ENCODE data around the gene BACH2. TPM values are rescaled to one million over a fixed set of nuclear protein-coding genes. Genes with fewer than 3 reads are reported as not detected.

Gene BACH2
- total and polyA plus RNA-seq, 2 of the 8 experiments (the other 6 are each of a cell fraction or from before 2014, with no cell fraction given): 1.9 to 5.9 TPM

- H3K79me2 ChIP-seq (ENCODE audit: control insufficient read depth in 1 of 2, insufficient read depth in 2 of 2, low read length in 2 of 2): no peaks in the 10 kb centered on the region
- H2BK5ac ChIP-seq (ENCODE audit: low read depth, low read length): no peak overlapping the region
- no peaks in the 10 kb centered on the region for H3K9me3 ChIP-seq (ENCODE audit: insufficient read depth in 2 of 2, low read depth in 1 of 2, low read length in 1 of 2)
- H4K8ac ChIP-seq (ENCODE audit: extremely low read depth, insufficient read depth, low read length): no peak overlapping the region
- DNase-seq (ENCODE audit: low read depth in 1 of 2, low spot score in 2 of 2): no peak
- H3K9ac ChIP-seq (replicated peaks in 1 of 4; ENCODE audit: extremely low read depth in 1 of 4, low read depth in 3 of 4, low read length in 3 of 4): no peak overlapping the region
- H3K27me3 ChIP-seq (replicated peaks in 1 of 4; ENCODE audit: control insufficient read depth in 3 of 4, extremely low read depth in 1 of 4, insufficient read depth in 3 of 4, low read length in 3 of 4): no peaks in the 10 kb centered on the region
- no peak overlapping the region for H2AK5ac ChIP-seq (ENCODE audit: low read depth, low read length)
- H3K79me1 ChIP-seq (ENCODE audit: low read depth, low read length): no peaks in the 10 kb centered on the region
- no peak overlapping the region for H4K91ac ChIP-seq (replicated peaks; ENCODE audit: insufficient read length, low read length)
- CTCF ChIA-PET (ENCODE audit: partially characterized antibody): interaction anchor here (0.7 to 1.9 kb wide), 6 partner anchors 12 to 419 kb away, joined by 3 to 6 read pairs (median 4); no protein-coding TSS in a partner anchor
- no peaks in the 10 kb centered on the region for H3K4me1 ChIP-seq (replicated peaks in 1 of 4; ENCODE audit: control insufficient read depth in 3 of 4, insufficient read depth in 4 of 4, low read length in 3 of 4)
- H3K27ac ChIP-seq (ENCODE audit: low read depth, low read length): no peak overlapping the region
- POLR2A ChIA-PET (ENCODE audit: partially characterized antibody): interaction anchor here (2.0 kb wide), 1 partner anchor 18 kb away, joined by 4 read pairs; no protein-coding TSS in a partner anchor
- H2BK120ac ChIP-seq (replicated peaks; ENCODE audit: low read depth, low read length): no peak overlapping the region
- 91% methylated on average over 3 of the region's 3 CpGs; no CpG with 5 or more reads in 1 of the 2 experiments for WGBS, 2 experiments (ENCODE audit: extremely low coverage in 1 of 2, insufficient coverage in 1 of 2, insufficient read length in 1 of 2, insufficient replicate concordance in 2 of 2, low coverage in 1 of 2, low lambda C conversion rate in 2 of 2, missing lambda C conversion rate in 1 of 2)
- H3K36me3 ChIP-seq (ENCODE audit: control insufficient read depth in 2 of 4, insufficient read depth in 4 of 4, low read length in 3 of 4): no peaks in the 10 kb centered on the region
- H3K14ac ChIP-seq (ENCODE audit: insufficient read length): no peak overlapping the region
- no peak overlapping the region for H3K18ac ChIP-seq (ENCODE audit: extremely low read depth, low read length)
- H2BK15ac ChIP-seq (ENCODE audit: low read length): no peak overlapping the region
- H3K4ac ChIP-seq (replicated peaks; ENCODE audit: insufficient read length, low read depth, low read length): no peak overlapping the region
- no peak overlapping the region for H2AFZ ChIP-seq (ENCODE audit: low read length)
- no peak overlapping the region for H3K56ac ChIP-seq (replicated peaks; ENCODE audit: insufficient read length, low read depth, low read length)
- no peak overlapping the region for H2BK20ac ChIP-seq (ENCODE audit: low read length)
- FAIRE-seq: no peak
- H4K20me1 ChIP-seq (replicated peaks in 1 of 2; ENCODE audit: control insufficient read depth in 1 of 2, insufficient read depth in 2 of 2, low read length in 2 of 2): no peaks in the 10 kb centered on the region
- no peaks in the 10 kb centered on the region for H3K23me2 ChIP-seq (ENCODE audit: low read depth, low read length)
- H2BK12ac ChIP-seq (ENCODE audit: low read depth, low read length): no peak overlapping the region
- no peak overlapping the region for H3K23ac ChIP-seq (ENCODE audit: insufficient read length)
- H3K4me2 ChIP-seq (ENCODE audit: insufficient read depth in 1 of 2, low read depth in 2 of 2, low read length in 2 of 2): no peak overlapping the region
- no peak overlapping the region for H4K5ac ChIP-seq (ENCODE audit: insufficient read length, low read depth, low read length)
- H3K4me3 ChIP-seq (ENCODE audit: extremely low read depth in 1 of 4, insufficient read depth in 2 of 4, low read depth in 3 of 4, low read length in 4 of 4): no peak overlapping the region
- no peak for TF ChIP-seq KDM4A (IDR thresholded peaks at IDR 0.05; ENCODE audit: low read depth, low read length, severe bottlenecking)
These were observed 19.3 kb upstream of the BACH2 start for GRCh38 chr6:90315986-90316385.
